Astrocyte (in vitro differentiated cells and primary cell): Measurements from ENCODE around the gene RASL12.

Experiments
- EZH2 ChIP-seq: IDR thresholded peaks from 2 replicates; pipeline ENCODE4 v1.6.1; 2012; ENCODE audit warnings: mild to moderate bottlenecking, low read length, inconsistent platforms; ENCODE audit not compliant: insufficient read depth
- TF ChIP-seq, protein P1 (sequence below): IDR thresholded peaks from 2 replicates; pipeline ENCODE4 v1.5.1; 2011; ENCODE audit warnings: low read depth, mild to moderate bottlenecking, inconsistent platforms, low read length, moderate library complexity; ENCODE audit not compliant: insufficient read depth

DNA sequence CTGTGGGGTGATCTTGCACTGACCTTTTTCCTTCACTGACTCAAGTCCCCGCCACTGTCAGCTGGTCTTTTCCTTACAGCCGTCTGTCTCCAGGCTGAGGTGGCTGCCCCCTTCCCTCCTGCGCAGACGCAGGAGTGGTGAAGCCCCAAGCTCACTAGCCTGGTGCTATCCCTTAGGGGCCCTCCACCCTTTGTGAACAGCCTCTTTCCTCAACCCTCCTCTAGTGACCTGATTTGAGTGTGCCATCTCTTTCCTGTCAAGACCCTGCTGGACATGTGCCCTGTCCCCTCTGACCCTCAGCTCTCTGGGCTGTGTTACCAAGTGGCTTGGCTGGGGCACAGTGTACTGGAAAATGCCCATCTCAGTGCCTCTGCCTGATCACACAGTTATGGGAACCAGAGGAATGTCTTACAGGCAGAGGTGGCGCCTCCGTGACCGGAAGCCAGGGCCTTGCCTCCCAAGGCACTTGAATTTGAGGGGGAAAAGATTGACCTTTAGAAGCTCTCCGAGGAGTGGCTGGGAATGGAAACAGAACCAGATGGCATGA lies 17.5 kb upstream of the RASL12 start:
- TF ChIP-seq, protein P1, sequence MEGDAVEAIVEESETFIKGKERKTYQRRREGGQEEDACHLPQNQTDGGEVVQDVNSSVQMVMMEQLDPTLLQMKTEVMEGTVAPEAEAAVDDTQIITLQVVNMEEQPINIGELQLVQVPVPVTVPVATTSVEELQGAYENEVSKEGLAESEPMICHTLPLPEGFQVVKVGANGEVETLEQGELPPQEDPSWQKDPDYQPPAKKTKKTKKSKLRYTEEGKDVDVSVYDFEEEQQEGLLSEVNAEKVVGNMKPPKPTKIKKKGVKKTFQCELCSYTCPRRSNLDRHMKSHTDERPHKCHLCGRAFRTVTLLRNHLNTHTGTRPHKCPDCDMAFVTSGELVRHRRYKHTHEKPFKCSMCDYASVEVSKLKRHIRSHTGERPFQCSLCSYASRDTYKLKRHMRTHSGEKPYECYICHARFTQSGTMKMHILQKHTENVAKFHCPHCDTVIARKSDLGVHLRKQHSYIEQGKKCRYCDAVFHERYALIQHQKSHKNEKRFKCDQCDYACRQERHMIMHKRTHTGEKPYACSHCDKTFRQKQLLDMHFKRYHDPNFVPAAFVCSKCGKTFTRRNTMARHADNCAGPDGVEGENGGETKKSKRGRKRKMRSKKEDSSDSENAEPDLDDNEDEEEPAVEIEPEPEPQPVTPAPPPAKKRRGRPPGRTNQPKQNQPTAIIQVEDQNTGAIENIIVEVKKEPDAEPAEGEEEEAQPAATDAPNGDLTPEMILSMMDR = no peak
- no peak for TF ChIP-seq EZH2
